Upper lobe of right lung (tissue), 1 donor: ENCODE measurements around the gene ANKH. TPM values are rescaled to one million over a fixed set of nuclear protein-coding genes. Genes with fewer than 3 reads are reported as not detected.
"Not testable (repeated sequence)": the region's sequence is repeated elsewhere in the genome, so short reads cannot be mapped to it uniquely, and the experiment has no call there.

Experiments used
- ATAC-seq: fragments of 200-7000 bp; cut with Tn5 transposase; one replicate; pipeline ENCODE4 v1.9.1; 2020; ENCODE audit warnings: mild to moderate bottlenecking, moderate library complexity
- DNase-seq: peaks from one replicate; pipeline ENCODE4 v3.0.0-alpha.2; 2020
- H3K27ac ChIP-seq: fragments of 200-600 bp; one replicate; pipeline ENCODE4 v1.8.0; 2022
- H3K27me3 ChIP-seq: fragments of 200-600 bp; one replicate; pipeline ENCODE4 v1.8.0; 2022; ENCODE audit warnings: mild to moderate bottlenecking
- H3K36me3 ChIP-seq: fragments of 200-600 bp; one replicate; pipeline ENCODE4 v1.8.0; 2022
- H3K4me1 ChIP-seq: fragments of 200-600 bp; one replicate; pipeline ENCODE4 v1.8.0; 2022
- H3K4me3 ChIP-seq: fragments of 200-600 bp; one replicate; pipeline ENCODE4 v1.8.0; 2022; ENCODE audit warnings: mild to moderate bottlenecking
- H3K9me3 ChIP-seq: fragments of 200-600 bp; one replicate; pipeline ENCODE4 v1.8.0; 2022
- CTCF ChIP-seq: fragments of 200-600 bp; IDR thresholded peaks from one replicate; pipeline ENCODE4 v1.8.0; 2022; ENCODE audit warnings: antibody characterized with exemption
- intact Hi-C: fragments of 100-400 bp; cut with DNase I; formaldehyde crosslinking; loops from one replicate; pipeline ENCODE4 v1.11.0; 2022
- total RNA-seq: library from RNA; stranded (reverse); fragmentation: NEBNext Ultra II Directional; extraction: Animal tissue kit (Norgen Biotek cat#: 25700); gene quantifications from one replicate; pipeline ENCODE4 v1.2.1, GENCODE V29; 2021
- donor health status: DM: no; HTN: yes; CAD: no; lungs with severe emphysema.

ANKH gene
- total RNA-seq, 1 donor from 2014 or later, result 67.2 TPM

- Histone ChIP-seq H3K4me3 (no peak overlapping the region), H3K36me3 (no peaks in the 10 kb centered on the region), H3K9me3 (no peaks in the 10 kb centered on the region), H3K4me1 (no peaks in the 10 kb centered on the region), H3K27me3 (no peaks in the 10 kb centered on the region), H3K27ac (no peak overlapping the region)
- ATAC-seq (no peak), DNase-seq (no peak)
- intact Hi-C loops, result no loop called here
- no peak for TF ChIP-seq CTCF
These were observed 21.0 kb downstream of the ANKH start for GRCh38 chr5:14850419-14851049.

- H3K27ac ChIP-seq, result no peak overlapping the region
- H3K9me3 ChIP-seq, result no peaks in the 10 kb centered on the region
- intact Hi-C loops, result no loop called here
- no peaks in the 10 kb centered on the region for H3K36me3 ChIP-seq
- H3K4me1 ChIP-seq, result no peaks in the 10 kb centered on the region
- ATAC-seq (no peak), DNase-seq (no peak)
- no peak overlapping the region for H3K4me3 ChIP-seq
- TF ChIP-seq CTCF, result no peak
- no peaks in the 10 kb centered on the region for H3K27me3 ChIP-seq
These were observed 21.9 kb downstream of the ANKH start for GRCh38 chr5:14849516-14850294.

GRCh38 chr5:14848942-14849341 is 22.6 kb downstream of the ANKH start:
- H3K36me3 ChIP-seq, DNase-seq, H3K4me3 ChIP-seq, H3K27me3 ChIP-seq, ATAC-seq, intact Hi-C loops, H3K4me1 ChIP-seq, H3K9me3 ChIP-seq, H3K27ac ChIP-seq: not testable (repeated sequence)

- no peak overlapping the region for H3K27ac ChIP-seq
- DNase-seq, result no peak
- no peaks in the 10 kb centered on the region for H3K4me1 ChIP-seq
- H3K36me3 ChIP-seq, result no peaks in the 10 kb centered on the region
- H3K9me3 ChIP-seq, result no peaks in the 10 kb centered on the region
- H3K27me3 ChIP-seq, result no peaks in the 10 kb centered on the region
- intact Hi-C loops, result no loop called here
- no peak for TF ChIP-seq CTCF
- no peak overlapping the region for H3K4me3 ChIP-seq
- no peak for ATAC-seq
These were observed 23.2 kb downstream of the ANKH start for GRCh38 chr5:14848385-14848784.

GRCh38 chr5:14847471-14847870 is 24.1 kb downstream of the ANKH start:
- ATAC-seq, result no peak
- Histone ChIP-seq H3K9me3 (no peaks in the 10 kb centered on the region), H3K36me3 (no peaks in the 10 kb centered on the region), H3K27me3 (no peaks in the 10 kb centered on the region), H3K4me3 (no peak overlapping the region), H3K4me1 (no peaks in the 10 kb centered on the region), H3K27ac (no peak overlapping the region)
- no peak for DNase-seq
- TF ChIP-seq CTCF, result no peak
- intact Hi-C loops, result no loop called here

- no peak for ATAC-seq
- intact Hi-C loops, result no loop called here
These were observed 29.5 kb downstream of the ANKH start for GRCh38 chr5:14842117-14842516.

More at GRCh38 chr5:14842117-14842516, 29.5 kb downstream of the ANKH start:
- Histone ChIP-seq H3K4me3 (no peak overlapping the region), H3K27me3 (no peaks in the 10 kb centered on the region), H3K4me1 (no peaks in the 10 kb centered on the region), H3K27ac (no peak overlapping the region), H3K36me3 (no peaks in the 10 kb centered on the region), H3K9me3 (no peaks in the 10 kb centered on the region)
- TF ChIP-seq CTCF, result no peak
- no peak for DNase-seq
